ENCODE results near the gene BCAP31.
A peak's percentile ranks its signal among the peaks of the same experiment; 100 is the strongest.
"Not testable (repeated sequence)": the region's sequence is repeated elsewhere in the genome, so short reads cannot be mapped to it uniquely, and the experiment has no call there.

The BCAP31 gene

GRCh38 chrX:153692611-153693156 is 31.5 kb downstream of the BCAP31 start:
- DNase-seq, result no peak

- no peak for DNase-seq
Measured at GRCh38 chrX:153692003-153692402, 32.2 kb downstream of the BCAP31 start.

- not testable (repeated sequence) for DNase-seq
Measured at GRCh38 chrX:153691032-153691827, 33.0 kb downstream of the BCAP31 start.

- no peak for DNase-seq
Measured at GRCh38 chrX:153690466-153690865, 33.7 kb downstream of the BCAP31 start.

GRCh38 chrX:153689654-153690465 is 34.3 kb downstream of the BCAP31 start:
- no peak for DNase-seq

- DNase-seq, result no peak
Measured at GRCh38 chrX:153688911-153689590, 35.1 kb downstream of the BCAP31 start.

- no peak for DNase-seq
Measured at GRCh38 chrX:153688506-153688905, 35.7 kb downstream of the BCAP31 start.

- no peak for DNase-seq
Measured at GRCh38 chrX:153688071-153688470, 36.1 kb downstream of the BCAP31 start.

GRCh38 chrX:153687121-153688039 is 36.8 kb downstream of the BCAP31 start, which contains the start of gene SLC6A8:
TSS of gene SLC6A8 (plus strand) at chrX:153687926. CDS start at chrX:153688575, 649 bp downstream.
- DNase-seq, result peak; percentile 4

- no peak for DNase-seq
Measured at GRCh38 chrX:153686711-153687110, 37.5 kb downstream of the BCAP31 start.

GRCh38 chrX:153685751-153686696 is 38.2 kb downstream of the BCAP31 start:
- DNase-seq, result peak; percentile 68

GRCh38 chrX:153685156-153685536 is 39.0 kb downstream of the BCAP31 start:
- no peak for DNase-seq

GRCh38 chrX:153684467-153685155 is 39.6 kb downstream of the BCAP31 start:
- no peak for DNase-seq

GRCh38 chrX:153683486-153683885 is 40.7 kb downstream of the BCAP31 start:
- not testable (repeated sequence) for DNase-seq

- no peak for DNase-seq
Measured at GRCh38 chrX:153681175-153681574, 43.0 kb downstream of the BCAP31 start.

GRCh38 chrX:153674219-153674851 is 49.9 kb downstream of the BCAP31 start:
- no peak for DNase-seq

- DNase-seq, result no peak
Measured at GRCh38 chrX:153673428-153674218, 50.6 kb downstream of the BCAP31 start, which contains the start of gene PNCK. TSS of gene PNCK (minus strand) at chrX:153673813. CDS start at chrX:153673076, 737 bp downstream.

Measured in MV-4-11 (cell line).